Vagina (tissue), 2 donors: ENCODE measurements around the gene TOB2.

ENCODE experiments used
- POLR2A ChIP-seq, 2 donors: fragments of 450-650 bp; IDR thresholded peaks; one replicate each; pipeline ENCODE4 v1.6.1; 2017; ENCODE audit warnings: antibody characterized with exemption in 2 of 2, mild to moderate bottlenecking in 2 of 2, moderate library complexity in 2 of 2
- TF ChIP-seq, protein P1 (sequence below), 3 experiments: fragments of 450-650 bp in 2 of 3; fragments of 200-600 bp in 1 of 3; sonication (generic) in 1 of 3; IDR thresholded peaks; one replicate each; pipeline ENCODE4 v1.5.1; 2017 to 2019; ENCODE audit warnings: antibody characterized with exemption in 3 of 3, mild to moderate bottlenecking in 2 of 3, moderate library complexity in 2 of 3

DNA sequence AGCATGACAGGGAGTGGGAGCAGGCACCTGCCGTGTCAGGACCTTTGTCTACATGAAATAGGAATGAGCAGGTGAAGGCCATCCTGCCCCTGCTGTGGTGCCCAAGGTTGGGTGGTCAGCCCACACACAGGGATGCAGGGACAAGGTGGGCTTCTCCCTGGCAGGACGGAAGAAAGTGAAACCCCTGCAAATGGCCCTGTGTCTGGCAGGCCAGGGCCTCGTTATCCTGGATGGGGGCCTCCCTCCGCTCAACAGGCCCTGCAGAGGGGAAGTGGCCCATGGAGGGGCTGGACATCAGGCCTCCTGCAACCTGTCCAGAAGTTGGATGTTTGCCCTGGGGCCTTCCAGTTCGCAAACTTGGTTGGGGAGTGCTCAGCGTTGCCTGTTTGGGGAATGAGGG is 14.9 kb downstream of the TOB2 start:
- TF ChIP-seq, protein P1, sequence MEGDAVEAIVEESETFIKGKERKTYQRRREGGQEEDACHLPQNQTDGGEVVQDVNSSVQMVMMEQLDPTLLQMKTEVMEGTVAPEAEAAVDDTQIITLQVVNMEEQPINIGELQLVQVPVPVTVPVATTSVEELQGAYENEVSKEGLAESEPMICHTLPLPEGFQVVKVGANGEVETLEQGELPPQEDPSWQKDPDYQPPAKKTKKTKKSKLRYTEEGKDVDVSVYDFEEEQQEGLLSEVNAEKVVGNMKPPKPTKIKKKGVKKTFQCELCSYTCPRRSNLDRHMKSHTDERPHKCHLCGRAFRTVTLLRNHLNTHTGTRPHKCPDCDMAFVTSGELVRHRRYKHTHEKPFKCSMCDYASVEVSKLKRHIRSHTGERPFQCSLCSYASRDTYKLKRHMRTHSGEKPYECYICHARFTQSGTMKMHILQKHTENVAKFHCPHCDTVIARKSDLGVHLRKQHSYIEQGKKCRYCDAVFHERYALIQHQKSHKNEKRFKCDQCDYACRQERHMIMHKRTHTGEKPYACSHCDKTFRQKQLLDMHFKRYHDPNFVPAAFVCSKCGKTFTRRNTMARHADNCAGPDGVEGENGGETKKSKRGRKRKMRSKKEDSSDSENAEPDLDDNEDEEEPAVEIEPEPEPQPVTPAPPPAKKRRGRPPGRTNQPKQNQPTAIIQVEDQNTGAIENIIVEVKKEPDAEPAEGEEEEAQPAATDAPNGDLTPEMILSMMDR (IDR thresholded peaks at IDR 0.05), result no peak
- TF ChIP-seq POLR2A (IDR thresholded peaks at IDR 0.05), result no peak
